ENCODE data around the gene GRN.

GRCh38 chr17:44304651-44305050 lies 40.5 kb upstream of the GRN start:
- TF ChIP-seq POLR2A (IDR thresholded peaks at IDR 0.05) (no peak), EP300 (IDR thresholded peaks at IDR 0.05) (no peak), CTCF (IDR thresholded peaks at IDR 0.05) (no peak), POLR2AphosphoS5 (IDR thresholded peaks at IDR 0.05) (no peak)
